ENCODE data around the gene ENAH.

GRCh38 chr1:225498549-225499136 lies 154.3 kb downstream of the ENAH start:
- TF ChIP-seq CTCF (IDR thresholded peaks at IDR 0.05; ENCODE audit: low read depth, low read length, poor library complexity, severe bottlenecking) = no peak
- no peak for TF ChIP-seq EZH2phosphoT487 (IDR thresholded peaks at IDR 0.05; ENCODE audit: borderline replicate concordance, low read length)
